Hematopoietic multipotent progenitor cell treated with erythropoietin and hydrocortisone succinate and interleukin-3 and kit ligand, for 17 days (in vitro differentiated cells): Measurements from ENCODE around the gene TENM4.

ENCODE experiments used
- DNase-seq: peaks from one replicate; pipeline ENCODE4 v3.0.0-alpha.2; 2015; ENCODE audit warnings: low spot score

TENM4 gene

GRCh38 chr11:79388201-79388600, 52.6 kb downstream of the TENM4 start:
- DNase-seq, result no peak

- DNase-seq, result no peak
Observed at GRCh38 chr11:79383874-79384273, 57.0 kb downstream of the TENM4 start.

GRCh38 chr11:79382301-79383050, 58.4 kb downstream of the TENM4 start:
- DNase-seq, result no peak

GRCh38 chr11:79381036-79381435, 59.8 kb downstream of the TENM4 start:
- no peak for DNase-seq

- no peak for DNase-seq
Observed at GRCh38 chr11:79377406-79377805, 63.4 kb downstream of the TENM4 start.

GRCh38 chr11:79375818-79376550, 64.8 kb downstream of the TENM4 start:
- DNase-seq, result no peak

- no peak for DNase-seq
Observed at GRCh38 chr11:79374727-79375126, 66.1 kb downstream of the TENM4 start.

GRCh38 chr11:79371724-79372123, 69.1 kb downstream of the TENM4 start:
- DNase-seq, result no peak

- no peak for DNase-seq
Observed at GRCh38 chr11:79371152-79371551, 69.7 kb downstream of the TENM4 start.

- no peak for DNase-seq
Observed at GRCh38 chr11:79369055-79369454, 71.8 kb downstream of the TENM4 start.

GRCh38 chr11:79367844-79368243, 73.0 kb downstream of the TENM4 start:
- no peak for DNase-seq

- no peak for DNase-seq
Observed at GRCh38 chr11:79366218-79366617, 74.6 kb downstream of the TENM4 start.

GRCh38 chr11:79363861-79364378, 76.9 kb downstream of the TENM4 start:
- no peak for DNase-seq

- no peak for DNase-seq
Observed at GRCh38 chr11:79363256-79363655, 77.6 kb downstream of the TENM4 start.

- DNase-seq, result no peak
Observed at GRCh38 chr11:79362821-79363220, 78.0 kb downstream of the TENM4 start.

GRCh38 chr11:79362206-79362757, 78.5 kb downstream of the TENM4 start:
- no peak for DNase-seq

GRCh38 chr11:79358258-79358657, 82.6 kb downstream of the TENM4 start:
- no peak for DNase-seq

- no peak for DNase-seq
Observed at GRCh38 chr11:79353706-79354105, 87.1 kb downstream of the TENM4 start.

GRCh38 chr11:79352349-79352703, 88.5 kb downstream of the TENM4 start:
- DNase-seq, result no peak

- no peak for DNase-seq
Observed at GRCh38 chr11:79348976-79349682, 91.7 kb downstream of the TENM4 start.

GRCh38 chr11:79346021-79346420, 94.8 kb downstream of the TENM4 start:
- no peak for DNase-seq

- no peak for DNase-seq
Observed at GRCh38 chr11:79344753-79345294, 96.0 kb downstream of the TENM4 start.
